Stimulated activated CD8-positive, alpha-beta memory T cell treated with anti-CD3 and anti-CD28 coated beads, Interleukin-2, amount 100 ng/mL, for 1 hour (primary cell): Measurements from ENCODE around the gene ENAH.
"Not testable (repeated sequence)": the region's sequence is repeated elsewhere in the genome, so short reads cannot be mapped to it uniquely, and the experiment has no call there.

ENCODE experiments used
- DNase-seq, 2 donors: peaks; one replicate each; pipeline ENCODE4 v3.0.0-alpha.2; 2020; ENCODE audit warnings: low read depth in 2 of 2

The ENAH gene

GRCh38 chr1:225527575-225527974, 125.3 kb downstream of the ENAH start:
- no peak for DNase-seq

DNA sequence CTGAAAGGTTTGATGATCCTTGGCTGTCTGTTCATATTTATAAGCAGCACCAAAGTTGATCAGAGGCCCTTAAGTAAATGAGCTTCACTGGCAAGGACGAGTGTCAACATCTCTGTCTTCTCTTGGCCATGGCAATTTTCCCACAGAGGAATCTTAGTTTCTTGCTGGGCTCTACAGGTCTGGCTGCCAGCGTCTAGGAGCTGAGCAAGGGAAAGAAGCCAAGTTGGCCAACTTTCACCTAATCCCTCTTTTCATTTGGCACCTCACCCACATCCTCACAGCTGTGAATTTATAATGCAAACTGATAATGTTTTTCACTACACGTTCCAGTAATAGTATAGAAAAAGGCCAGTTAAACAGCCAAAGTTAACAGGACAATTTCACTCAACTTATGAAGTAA, 126.0 kb downstream of the ENAH start:
- no peak for DNase-seq

GRCh38 chr1:225525377-225525776, 127.5 kb downstream of the ENAH start:
- no peak for DNase-seq

- DNase-seq: no peak
These were observed 128.4 kb downstream of the ENAH start for GRCh38 chr1:225524570-225524969.

DNA sequence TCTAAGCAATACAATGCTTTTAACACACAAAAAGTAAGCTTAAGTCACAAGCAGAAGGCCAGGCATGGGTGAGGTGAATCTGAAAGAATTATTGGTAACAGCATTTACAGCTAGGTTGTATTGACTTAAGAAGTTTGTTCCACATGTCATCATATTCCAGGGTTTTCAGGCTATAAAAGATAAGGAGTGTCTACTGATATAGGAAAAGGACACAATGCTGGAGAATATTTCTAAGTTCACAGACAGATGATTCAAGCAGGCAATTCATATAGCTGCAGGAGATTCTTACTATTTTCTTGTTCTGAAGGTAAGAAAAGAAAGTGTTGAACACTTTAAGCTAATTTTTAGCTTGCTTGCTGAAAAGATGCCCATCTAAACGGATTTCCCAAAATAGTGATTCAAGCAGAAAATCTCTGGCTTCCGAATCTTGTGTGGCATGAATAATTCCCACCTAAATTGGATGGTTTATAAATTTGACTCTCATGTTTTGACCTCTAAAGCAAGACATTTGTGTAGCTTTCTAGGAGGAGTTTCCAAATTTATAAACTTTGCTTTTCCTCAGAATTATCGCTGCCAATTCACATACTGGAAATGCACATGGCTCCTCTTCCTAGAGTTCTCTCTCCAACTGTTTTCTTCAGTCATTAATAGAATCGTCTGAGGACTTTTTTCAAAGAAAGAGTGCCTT, 129.5 kb downstream of the ENAH start:
- DNase-seq: no peak

- no peak for DNase-seq
These were observed 130.2 kb downstream of the ENAH start for GRCh38 chr1:225522588-225523262.

DNA sequence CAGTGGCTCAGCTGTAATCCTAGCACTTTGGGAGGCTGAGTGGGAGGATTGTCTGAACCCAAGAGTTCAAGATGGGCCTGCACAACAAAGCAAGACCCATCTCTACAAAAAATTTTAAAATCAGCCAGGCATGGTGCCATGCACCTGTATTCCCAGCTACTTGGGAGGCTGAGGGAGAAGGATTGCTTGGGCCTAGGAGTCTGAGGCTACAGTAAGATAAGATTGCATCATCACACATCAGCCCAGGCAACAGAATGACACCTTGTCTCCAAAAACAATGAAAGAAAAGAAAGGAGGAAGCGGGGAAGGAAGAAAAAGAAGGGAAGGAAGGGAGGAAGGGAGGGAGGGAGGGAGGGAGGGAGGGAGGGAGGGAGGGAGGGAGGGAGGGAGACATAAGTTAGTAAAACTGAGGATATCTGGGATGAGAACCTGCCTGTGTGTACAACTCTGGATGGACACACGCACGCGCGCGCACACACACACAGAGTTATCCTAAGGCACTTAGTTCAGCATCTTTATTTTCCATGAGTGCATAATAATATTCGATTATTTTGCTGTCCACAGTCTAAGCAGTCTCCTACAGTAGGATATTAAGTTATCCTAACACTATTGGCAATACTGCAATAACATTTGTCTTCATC, 132.2 kb downstream of the ENAH start:
- no peak for DNase-seq

- DNase-seq: no peak
These were observed 133.6 kb downstream of the ENAH start for GRCh38 chr1:225519166-225519863.

GRCh38 chr1:225517697-225518096, 135.2 kb downstream of the ENAH start:
- DNase-seq: no peak

- DNase-seq: no peak
These were observed 135.7 kb downstream of the ENAH start for GRCh38 chr1:225517221-225517620.

DNA sequence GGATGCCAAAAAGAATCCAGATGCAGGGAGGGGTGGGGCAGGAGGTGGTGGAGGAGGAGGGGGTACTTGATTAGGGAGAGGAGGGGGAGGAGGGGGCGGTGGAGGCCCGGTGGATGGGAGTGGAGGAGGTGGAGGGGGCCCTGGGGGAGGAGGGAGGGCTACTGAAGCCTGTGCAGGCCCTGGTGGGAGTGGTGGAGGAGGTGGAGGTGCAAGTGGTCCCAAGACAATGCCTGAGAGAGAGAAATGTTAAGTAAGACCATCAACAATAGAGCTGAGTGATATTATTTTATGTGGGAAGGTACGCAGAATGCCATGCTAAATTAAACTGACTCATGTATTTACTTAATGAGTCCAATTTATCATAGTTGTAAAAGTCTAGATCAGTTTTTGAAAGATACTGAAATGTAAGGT, 138.2 kb downstream of the ENAH start:
- no peak for DNase-seq

GRCh38 chr1:225513576-225513975, 139.3 kb downstream of the ENAH start:
- DNase-seq: not testable (repeated sequence)

DNA sequence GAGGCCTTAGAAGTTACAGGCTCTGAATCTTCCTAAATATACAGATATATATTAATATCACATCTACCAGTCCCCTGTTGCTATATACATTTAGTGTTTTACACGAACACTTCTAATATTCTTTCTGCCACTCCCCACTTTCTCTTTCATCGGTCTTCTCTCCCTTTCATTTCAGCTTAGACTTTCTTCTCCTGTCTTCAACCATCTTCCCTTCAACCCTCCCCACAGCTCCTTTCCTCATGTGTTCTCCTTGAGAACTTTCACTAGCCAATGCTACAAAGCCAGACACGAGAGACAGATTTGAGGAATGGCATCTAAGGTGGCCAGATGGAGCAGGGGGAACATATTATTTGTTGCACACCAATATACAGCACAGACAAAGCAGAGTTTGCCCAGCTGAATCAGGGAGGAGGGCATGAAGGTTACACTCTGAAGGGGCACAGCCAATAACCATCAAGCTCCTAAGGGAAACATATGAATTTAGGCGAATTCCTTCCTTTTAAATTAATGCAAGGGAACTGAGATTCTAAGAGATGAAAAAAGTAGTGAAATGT, 141.0 kb downstream of the ENAH start:
- DNase-seq: no peak

- not testable (repeated sequence) for DNase-seq
These were observed 142.2 kb downstream of the ENAH start for GRCh38 chr1:225510740-225511139.

DNA sequence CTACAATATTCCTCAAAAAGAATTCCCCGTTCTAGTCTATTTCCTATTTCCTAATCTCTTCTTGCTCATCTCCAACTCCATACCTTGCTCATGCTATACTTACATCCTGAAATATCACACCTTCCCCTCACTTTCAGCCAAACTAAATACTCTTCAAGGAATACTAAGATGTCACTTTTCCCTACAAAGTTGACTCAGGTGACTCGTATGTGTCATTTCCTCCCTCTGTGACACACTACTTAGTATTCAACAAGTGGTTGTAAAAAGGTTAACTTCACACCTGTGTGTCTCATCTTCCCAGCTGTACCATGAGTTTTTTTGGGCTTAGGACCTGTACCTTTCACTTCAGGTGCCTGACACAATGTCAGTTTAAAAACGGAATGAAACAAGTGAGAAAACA, 143.2 kb downstream of the ENAH start:
- no peak for DNase-seq

GRCh38 chr1:225509376-225509707, 143.6 kb downstream of the ENAH start:
- no peak for DNase-seq

- DNase-seq: no peak
These were observed 144.2 kb downstream of the ENAH start for GRCh38 chr1:225508538-225509375.

DNA sequence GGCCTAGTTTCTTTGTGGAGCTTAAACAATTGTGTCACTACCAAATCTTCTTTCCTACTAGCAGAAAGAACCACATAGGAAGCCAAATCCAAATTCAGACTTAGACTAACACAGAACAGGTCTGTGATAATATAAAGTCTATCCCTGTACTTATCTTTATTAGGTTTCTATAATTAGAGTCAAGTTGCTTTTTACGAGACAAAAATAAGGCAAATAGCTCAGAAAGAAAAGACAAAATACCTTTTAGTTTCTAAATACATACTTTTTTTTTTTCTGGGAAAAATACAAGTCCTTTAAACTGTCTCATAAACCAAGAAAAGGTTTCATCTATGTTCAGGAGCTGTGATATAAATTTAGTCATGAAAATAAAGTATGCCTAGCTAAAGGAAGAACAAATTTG, 146.2 kb downstream of the ENAH start:
- no peak for DNase-seq

GRCh38 chr1:225504776-225505175, 148.1 kb downstream of the ENAH start:
- no peak for DNase-seq

GRCh38 chr1:225500624-225501192, 152.2 kb downstream of the ENAH start:
- DNase-seq: no peak

DNA sequence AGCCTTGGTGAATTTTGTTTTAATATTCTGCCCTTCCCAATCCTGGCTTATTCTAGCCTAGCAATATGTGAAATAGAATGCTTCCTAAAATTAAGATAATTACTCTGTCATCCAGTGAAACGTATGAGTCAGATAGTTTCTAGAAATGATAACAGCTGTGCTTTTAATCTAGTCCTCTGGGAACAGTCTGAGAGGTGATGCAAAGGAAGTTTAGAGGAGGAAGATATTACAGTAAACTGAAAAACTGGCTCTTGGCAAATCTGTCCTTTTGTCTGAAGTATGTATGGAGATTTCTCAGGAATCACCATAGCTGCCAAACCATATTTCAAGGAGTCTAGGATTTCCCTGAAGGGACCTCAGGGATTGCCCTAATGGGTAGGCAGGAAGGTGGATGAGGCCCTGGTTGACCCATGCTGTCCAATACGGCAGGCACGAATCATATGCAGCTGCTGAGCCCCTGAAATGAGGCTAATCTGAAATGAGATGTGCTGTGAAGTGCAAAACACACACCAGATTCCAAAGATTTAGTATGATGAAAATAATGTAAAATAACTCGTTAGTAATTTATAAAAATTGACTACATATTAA, 154.3 kb downstream of the ENAH start:
- no peak for DNase-seq
